Hypothalamus (tissue), 51 donors: Measurements from ENCODE around the gene DOK7.
"Not testable (repeated sequence)": the region's sequence is repeated elsewhere in the genome, so short reads cannot be mapped to it uniquely, and the experiment has no call there.

Source experiments
- DNase-seq, 51 donors: peaks; one replicate each; lab custom pipeline; 2025; lab: John Stamatoyannopoulos, UW

The DOK7 gene

DNA sequence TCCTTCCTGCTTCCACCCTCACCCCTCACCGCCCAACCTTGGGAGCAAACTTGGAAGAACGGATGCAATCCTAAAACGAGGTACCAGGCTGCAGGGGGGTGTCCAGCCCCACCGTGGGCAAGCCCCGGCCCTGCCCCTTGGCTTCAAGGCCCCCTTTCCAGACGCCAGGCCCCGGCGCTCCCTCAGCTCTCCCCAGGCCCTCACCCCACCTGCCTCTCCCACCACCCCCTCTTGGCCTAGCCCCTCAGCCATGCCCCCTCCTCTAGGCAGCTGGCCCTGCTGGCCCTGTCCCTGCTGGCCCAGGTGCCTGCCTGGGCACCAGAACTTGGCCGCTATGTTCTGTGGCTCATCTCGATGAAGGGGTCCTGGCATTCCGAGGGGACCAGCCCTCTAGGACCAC lies 35.3 kb downstream of the DOK7 start:
- no peak for DNase-seq

DNA sequence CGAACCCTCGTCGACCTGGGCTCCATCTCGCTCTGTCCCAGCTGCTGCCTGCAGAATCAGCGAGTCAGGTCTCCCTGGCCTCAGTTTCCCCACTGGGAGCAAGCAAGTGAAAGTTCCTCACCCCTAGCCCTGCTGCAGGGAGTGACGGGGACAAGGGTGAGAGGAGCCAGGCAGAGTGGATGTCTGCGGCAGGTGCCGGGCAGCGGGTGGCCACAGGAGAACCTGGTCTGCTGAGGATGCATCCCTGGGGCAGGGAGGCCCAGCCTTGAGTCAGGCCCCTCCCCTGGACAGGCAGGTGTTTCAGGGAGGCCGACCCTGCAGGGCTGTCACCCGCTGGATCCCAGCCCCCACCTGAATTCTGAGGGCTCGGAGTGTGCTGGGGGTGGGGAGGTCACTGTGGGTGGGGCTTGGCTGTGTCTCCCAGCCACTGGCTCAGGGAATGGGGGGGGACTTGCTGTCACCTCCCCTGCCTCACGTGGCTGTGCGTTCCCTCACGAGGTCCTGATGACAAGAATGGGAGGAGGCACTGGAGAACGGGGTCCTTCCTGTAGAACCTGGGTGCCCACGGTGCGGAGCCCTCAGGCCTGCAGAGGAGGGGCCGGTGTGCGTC lies 35.9 kb downstream of the DOK7 start:
- DNase-seq: no peak

DNA sequence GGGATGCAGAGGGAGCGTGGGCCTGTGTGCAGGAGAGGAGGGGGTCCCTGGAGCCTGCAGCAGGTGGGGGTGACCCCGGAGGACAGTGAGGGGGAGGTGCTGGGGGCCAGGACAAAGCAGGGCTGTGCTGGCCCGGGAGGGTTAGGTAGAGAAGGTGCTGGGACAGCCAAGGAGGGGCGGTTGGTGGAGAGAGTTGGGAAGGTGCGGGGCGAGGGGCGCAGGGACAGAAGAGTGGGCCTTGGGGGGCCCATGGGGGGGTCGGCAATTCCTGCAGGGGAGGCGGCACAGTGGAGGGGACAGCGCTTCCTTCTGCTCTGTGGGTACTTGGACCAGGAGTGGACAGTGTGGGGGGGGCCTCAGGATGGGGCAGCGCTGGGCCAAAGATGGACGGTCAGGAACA lies 36.6 kb downstream of the DOK7 start:
- DNase-seq: no peak

DNA sequence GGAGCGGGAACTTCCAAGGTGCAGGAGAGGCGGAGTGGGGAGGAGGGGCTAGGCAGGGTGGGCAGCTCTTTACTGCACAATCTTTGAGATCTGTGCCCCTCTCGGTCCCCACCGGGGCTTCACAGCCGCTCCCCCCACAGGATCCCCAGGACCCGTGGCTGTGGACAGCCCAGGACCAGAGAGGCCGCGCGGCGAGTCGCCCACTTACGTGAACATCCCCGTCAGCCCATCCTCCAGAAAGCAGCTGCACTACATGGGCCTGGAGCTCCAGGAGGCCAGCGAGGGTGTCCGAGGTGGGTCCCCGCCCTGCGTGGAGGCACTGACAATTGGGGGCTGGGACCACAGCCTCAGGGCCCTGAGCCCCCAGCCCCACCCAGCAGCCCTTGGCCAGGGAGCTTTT lies 37.0 kb downstream of the DOK7 start:
- no peak for DNase-seq

DNA sequence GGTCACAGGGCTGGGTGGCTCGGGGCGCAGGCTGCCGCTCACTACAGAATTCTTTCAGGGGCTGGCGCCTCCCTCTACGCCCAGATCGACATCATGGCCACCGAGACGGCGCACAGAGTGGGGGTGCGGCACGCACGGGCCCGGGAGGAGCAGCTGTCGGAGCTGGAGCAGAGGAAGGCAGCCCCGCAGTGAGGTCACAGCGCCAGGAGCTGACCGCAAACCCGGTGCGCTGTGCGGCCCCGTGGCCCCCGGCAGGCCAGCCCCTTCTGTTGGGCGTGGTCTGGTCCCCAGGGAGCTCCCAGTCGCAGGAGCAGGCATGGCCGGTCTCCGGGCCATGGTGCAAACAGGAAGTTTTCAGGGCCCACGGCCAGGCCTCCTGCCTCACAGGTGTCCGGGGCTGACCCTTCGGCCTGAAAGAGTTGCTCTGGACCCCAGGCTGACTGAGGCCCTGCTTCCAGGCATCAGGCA lies 37.6 kb downstream of the DOK7 start:
- DNase-seq: no peak

DNA sequence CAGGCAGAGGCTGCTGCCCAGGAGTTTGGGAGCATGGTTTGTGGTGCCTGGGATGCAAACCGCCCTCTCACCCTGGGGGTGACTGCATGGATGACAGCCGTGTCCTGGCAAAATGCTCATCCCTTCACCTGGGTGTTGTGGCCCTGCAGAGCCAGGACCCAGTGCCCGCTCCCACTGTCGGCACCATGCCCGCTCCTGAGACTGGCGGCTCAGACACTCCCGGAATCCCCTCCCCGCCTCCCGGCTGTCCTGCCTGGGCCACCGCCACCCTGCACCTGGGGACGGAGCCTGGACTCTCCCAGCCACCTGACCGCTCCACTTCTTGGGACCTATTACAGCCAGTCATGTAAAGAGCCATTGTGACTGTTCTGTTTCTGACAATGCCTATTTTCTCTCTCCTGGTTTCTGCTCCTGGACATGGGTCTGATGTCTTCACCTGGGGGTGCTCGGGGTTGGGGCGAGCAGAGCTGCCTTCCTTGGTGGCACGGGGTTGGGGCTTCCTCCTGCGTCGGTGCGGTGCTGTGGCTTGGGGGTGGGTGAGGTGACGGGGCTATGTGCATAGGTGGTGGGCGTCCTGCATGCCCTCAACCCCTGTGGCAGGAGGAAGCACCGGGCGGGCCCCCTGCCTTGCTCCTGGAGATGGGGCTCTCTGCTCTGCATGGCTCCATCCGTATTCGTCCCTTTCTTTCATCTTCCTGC lies 38.2 kb downstream of the DOK7 start:
- DNase-seq: no peak

DNA sequence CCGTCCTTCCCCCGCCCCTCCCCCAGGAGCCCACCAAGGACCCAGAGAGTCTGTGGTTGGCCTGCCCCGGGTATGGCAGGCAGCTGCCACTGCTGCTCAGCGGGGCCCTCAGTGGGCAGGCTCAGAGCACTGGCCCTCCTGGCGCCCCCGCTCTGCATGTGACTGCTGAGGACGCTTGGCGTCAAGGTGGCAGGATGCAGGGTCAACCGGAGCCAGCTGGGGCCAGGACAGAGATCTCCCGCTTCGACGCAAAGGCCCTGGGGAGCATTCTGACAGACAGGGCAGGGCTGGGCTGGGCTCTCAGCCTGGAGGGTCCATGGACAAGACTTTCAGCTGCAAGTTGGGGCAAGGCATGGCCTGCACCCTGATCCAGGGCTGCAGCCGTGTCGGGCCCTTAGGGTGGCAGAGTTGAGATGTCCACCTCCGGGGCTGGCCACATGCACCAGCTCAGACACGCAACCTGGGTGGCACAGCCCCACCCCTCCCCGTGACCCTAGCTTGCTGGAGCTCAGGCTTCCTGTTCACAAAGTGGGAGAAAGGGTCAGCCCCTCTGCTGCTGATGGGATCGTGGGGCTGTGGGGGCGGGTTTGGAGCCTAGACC lies 38.8 kb downstream of the DOK7 start:
- DNase-seq: no peak

DNA sequence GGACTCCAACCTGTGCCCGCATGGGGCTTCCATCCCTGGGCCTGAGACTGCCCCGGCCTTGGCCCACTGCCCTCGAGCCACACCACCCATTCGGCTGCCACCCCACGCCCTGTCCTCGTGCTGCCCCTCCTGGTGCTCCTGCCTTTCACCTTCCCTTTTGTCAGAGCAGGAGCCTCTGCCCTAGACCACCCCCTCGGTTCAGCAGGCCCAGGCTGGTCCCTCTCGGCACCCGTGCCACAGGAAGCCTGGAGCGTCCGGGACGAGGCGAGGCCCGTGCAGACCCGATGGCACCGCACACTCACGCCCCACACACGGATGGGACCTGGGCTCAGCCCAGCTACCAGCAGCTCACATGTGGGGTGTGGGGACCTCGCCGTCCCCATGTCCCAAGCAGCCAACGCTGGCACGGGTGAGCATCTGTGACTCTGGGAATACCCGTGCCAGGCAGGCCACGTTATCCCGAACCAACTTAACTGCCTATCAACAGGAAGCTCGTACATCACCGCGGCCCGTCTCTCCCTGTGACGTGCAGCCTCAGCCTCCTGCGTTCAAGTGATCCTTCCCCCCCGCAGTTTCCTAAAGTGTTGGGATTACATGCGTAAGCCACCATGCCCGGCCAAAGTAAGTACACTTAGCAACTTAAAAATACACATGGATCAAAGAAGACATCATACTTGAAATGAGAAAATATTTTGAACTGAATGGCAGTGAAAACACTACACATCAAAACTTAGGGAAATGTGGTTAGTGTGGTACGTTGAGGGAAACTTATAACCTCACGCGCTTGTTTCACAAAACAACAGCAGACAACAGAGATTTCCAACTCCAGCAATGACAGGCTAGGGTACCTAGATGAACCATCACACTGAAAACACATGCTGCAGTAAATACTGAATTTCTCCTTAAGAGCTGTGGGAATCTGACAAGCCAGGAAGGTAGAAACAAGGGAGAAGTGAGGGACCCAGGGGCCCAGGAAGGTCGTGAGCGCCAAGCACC lies 40.1 kb downstream of the DOK7 start:
- DNase-seq: no peak

DNA sequence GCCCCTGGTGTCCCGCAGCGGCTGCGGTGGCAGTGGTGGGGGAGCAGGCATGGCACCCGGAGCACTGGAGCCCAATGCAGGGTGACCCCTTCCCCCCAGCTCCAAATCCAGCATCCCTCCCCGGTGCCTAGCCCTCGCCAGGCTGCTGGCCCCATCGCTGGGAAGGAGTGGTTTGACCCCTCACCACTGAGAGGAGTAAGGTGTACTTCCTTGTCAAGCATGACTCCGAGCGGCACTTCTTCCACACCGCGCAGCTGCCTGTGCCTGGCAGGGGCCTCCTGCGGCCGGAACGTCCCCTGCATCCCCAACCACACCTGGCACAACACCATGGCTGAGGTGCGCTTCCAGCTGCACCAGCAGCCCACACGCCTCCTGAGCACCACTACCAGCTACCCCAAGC lies 42.1 kb downstream of the DOK7 start:
- DNase-seq: no peak

DNA sequence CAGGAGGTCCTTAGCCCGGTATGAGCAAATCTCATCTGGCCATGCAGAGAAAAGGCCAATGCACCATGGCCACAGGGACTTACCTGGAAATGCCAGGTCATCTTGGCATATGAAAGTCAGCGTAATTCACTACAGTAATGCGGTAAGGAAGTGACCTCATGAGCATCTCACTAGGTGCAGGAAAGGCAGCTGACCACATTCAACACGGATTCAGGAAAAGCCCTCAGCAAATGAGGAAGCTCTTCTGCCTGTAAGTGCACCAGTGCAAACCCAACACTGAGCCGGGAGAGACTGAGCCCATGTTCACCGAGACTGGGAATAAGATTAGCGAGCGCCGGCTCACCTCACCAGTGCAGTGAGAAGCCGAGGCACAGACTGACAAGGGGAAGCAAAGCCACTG lies 45.4 kb downstream of the DOK7 start:
- DNase-seq: no peak

DNA sequence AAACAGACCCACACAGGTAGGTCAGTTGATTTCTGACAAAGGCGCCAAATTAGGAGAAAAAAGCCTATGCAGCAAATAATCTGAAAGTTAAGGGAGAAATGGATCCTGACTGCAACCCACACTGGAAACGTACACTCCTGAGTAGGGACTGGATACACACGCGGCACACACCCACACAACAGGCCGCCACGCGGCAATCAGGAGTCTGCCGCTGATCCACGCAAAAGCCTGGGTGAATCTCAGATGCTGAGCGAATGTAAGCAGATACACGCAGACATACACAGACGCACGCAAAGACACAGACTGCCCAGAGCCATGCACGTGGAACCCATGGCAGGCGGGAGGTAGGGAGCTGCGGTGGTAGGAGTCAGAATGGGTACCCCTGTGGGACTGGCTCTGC lies 47.4 kb downstream of the DOK7 start:
- DNase-seq: peak in 1 of 51 donors; percentile 20

DNA sequence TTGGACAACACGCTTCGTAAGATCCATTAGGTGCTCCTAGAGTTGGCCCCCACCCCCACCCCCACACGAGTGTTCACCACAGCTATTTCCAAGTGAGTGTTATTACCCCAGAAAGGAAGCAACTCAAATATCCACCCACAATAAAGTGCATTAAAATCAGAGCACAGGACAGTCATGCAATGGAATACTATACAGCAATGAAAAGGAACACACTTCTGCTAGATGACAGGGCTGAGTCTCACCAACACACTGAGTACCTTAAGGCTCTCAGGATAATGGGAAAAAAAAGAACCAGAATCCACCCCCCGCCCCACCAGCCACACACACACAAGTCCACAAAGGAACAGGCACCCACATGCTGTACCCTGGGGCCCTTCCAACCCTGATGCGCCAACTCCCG lies 48.1 kb downstream of the DOK7 start:
- DNase-seq: no peak

DNA sequence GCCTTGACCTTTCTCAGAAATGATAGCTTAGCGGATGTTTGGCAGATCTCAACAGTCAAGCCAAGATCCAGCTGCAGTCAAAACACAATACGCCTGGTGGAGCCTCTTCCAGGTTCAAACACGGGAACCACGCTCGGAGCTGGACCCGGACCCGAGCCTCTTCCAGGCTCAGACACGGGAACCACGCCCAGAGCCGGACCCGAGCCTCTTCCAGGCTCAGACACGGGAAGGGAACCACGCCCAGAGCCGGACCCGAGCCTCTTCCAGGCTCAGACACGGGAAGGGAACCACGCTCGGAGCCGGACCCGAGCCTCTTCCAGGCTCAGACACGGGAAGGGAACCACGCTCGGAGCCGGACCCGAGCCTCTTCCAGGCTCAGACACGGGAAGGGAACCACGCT lies 48.5 kb downstream of the DOK7 start:
- not testable (repeated sequence) for DNase-seq

DNA sequence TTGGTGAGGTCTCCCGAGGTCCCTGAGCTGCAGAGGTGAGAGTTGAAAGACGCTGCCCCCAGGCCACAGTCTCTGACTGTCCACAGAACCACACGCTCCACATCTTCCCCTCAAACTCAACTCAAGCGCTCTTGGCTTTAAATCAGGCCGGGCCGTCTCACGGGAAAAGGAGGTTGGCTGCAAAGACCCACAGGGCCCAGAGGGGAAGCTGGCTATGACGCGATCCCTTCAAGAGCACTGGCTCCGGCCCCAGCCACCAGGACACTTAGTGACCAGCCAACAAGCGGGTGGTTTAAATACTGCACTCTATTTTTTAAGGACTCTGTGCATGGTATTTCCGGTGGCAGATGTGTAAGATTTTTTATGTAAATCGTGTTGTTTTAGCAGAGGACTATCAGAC lies 49.2 kb downstream of the DOK7 start:
- no peak for DNase-seq

DNA sequence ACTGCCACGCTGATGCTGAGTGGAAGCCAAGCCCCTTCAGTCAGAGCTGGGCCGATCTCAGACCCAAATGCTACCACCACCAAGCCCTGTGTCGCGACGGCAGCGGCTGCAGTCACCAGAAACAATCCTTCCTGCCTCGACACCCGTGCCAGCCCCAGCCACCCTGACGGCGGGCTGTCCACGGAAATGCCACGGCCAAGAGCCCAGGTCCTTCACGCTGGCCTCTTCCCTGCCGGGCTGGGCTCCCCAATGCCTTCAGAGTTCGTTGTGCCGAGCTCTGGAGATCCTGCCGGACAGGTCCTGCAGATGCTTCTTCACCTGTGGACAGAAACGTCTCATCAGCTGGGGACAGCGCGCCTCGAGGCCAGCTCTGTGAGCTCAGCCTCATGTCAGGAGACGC lies 49.6 kb downstream of the DOK7 start:
- no peak for DNase-seq

DNA sequence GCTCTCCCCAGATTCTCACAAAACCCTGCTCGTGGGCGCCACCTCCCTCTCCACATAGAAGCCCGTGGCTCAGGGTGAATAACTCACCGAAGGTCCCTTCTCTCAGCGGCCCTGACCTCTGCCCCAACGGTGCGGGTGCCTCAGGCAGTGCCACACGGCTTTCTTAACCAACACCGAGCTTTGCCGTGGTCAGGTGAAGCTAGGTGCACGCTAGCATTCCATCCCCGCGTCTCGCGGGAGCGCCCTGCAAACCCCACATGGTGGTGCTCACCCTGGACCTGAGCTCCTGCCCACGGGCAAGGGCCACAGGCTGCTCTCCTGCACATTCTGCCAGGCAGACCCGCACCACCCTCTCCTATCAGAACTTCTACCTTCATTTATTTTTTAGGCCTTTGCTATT lies 50.7 kb downstream of the DOK7 start:
- no peak for DNase-seq

DNA sequence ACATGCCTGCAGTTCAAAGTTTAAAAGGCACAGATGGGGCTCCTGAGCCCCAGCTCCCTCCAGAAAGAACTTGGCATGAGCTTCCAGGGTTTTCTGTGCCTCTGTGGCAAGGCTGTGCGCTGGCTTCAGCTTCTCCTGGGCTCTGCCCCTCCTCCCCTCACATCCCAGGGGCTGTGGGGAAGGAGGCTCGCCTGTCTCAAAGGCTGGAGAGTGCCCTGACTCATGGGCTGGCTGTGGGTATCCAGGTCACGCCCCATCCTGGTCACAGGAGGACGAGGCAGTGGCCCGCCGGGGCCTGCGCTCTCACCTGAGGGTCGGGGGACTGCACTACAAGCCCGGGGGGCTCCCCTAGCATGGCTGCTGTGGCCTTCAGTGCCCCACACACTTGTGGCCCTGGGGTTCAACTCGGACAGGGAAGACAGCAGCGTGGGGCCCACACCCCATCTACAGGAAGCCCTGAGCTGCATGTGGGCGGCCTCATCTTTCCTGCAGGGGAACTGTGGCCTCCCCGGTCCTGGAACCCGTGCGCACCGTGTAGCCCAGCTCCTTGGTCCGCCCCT lies 51.2 kb downstream of the DOK7 start:
- no peak for DNase-seq

DNA sequence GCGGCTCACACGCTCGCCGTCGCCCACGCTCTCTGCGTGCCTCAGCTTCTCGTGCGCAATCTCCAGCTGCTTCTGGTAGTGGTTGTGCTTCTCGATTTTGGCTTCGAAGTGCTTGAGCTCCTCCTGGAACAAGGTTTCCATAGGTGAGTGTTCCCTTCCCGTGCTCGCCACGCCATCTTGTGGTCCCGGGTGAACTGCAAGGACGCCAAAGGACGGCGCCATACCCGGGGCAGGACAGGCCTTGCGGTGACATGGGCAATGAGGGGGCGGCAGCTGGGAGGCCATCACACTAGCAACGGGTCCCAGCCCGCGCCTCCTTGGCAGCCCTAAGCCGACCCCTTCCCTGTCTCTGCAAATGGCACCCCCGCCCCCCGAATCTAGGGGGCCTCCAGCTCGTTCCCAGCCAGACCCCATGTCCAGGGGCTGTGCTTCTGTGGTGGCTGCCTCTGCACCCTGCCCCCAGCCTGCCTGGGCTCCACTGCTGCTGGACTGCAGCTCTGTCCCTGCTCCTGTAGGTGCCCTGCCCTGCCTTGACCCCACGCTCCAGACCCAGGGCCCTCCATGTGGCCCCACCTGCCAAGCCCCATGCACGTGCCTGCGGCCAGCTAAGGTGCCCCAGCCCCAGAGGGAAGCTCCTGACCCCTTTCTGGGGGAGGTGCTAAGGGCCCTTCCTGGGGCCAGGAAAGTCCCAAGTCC lies 51.8 kb downstream of the DOK7 start:
- DNase-seq: no peak

DNA sequence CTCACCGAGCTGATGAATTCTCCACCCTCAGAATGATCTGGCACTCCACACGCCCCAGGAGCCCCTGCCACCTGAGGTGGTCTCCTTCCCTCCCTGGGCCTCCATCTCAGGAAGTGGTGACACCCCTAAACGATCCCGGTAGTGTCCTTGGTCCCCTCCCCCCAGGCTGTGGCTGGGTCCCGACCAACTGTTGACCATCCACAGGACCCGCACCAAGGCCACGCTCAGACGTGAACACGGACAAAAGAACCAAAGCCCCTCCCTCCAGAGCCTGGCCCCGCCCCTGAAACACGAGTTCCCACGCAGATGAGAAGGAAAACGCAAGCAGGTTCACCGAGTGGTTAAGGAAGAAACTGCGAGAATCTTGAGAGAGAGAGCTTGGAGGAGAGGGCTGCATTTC lies 52.5 kb downstream of the DOK7 start:
- no peak for DNase-seq
